Endothelial cell of umbilical vein (primary cell): ENCODE results near the gene SLC25A30.

Source experiments
- EZH2 ChIP-seq: IDR thresholded peaks from 2 replicates; pipeline ENCODE4 v1.6.1; 2012; ENCODE audit warnings: borderline replicate concordance, low read depth, mild to moderate bottlenecking, moderate library complexity, low read length, inconsistent platforms; ENCODE audit not compliant: severe bottlenecking
- FOS ChIP-seq: IDR thresholded peaks from 2 replicates; pipeline ENCODE4 v1.6.1; 2011; ENCODE audit warnings: mild to moderate bottlenecking, low read length, moderate library complexity, borderline replicate concordance; ENCODE audit not compliant: insufficient read depth
- GATA2 ChIP-seq: IDR thresholded peaks from 2 replicates; pipeline ENCODE4 v1.7.0; 2011; ENCODE audit warnings: low read depth, mild to moderate bottlenecking, moderate library complexity, mixed read lengths, low read length; ENCODE audit not compliant: insufficient read length, insufficient read depth
- MYC ChIP-seq: IDR thresholded peaks from one replicate; pipeline ENCODE4 v1.6.1; 2011; ENCODE audit warnings: mild to moderate bottlenecking, low read depth, low read length
- POLR2A ChIP-seq: IDR thresholded peaks from 2 replicates; pipeline ENCODE4 v1.6.1; 2012; ENCODE audit warnings: low read depth, mild to moderate bottlenecking, control low read depth, low read length
- POLR2AphosphoS5 ChIP-seq: IDR thresholded peaks from 2 replicates; pipeline ENCODE4 v1.6.1; 2012; ENCODE audit warnings: low read depth, mild to moderate bottlenecking, control low read depth, low read length, moderate library complexity; ENCODE audit not compliant: insufficient read depth
- TF ChIP-seq, protein P1 (sequence below), 2 donors: IDR thresholded peaks; 1 replicate in 1 of 2; 2 replicates in 1 of 2; pipeline ENCODE4 v1.5.1; 2011; ENCODE audit warnings: low read length in 2 of 2, mild to moderate bottlenecking in 2 of 2, moderate library complexity in 2 of 2, control low read depth in 1 of 2, inconsistent platforms in 1 of 2, low read depth in 1 of 2; ENCODE audit not compliant: insufficient read depth in 1 of 2; ENCODE audit errors: extremely low read depth in 1 of 2
- TF ChIP-seq, protein P2 (sequence below): IDR thresholded peaks from 2 replicates; pipeline ENCODE4 v1.6.1; 2011; ENCODE audit not compliant: insufficient read depth, insufficient read length

DNA sequence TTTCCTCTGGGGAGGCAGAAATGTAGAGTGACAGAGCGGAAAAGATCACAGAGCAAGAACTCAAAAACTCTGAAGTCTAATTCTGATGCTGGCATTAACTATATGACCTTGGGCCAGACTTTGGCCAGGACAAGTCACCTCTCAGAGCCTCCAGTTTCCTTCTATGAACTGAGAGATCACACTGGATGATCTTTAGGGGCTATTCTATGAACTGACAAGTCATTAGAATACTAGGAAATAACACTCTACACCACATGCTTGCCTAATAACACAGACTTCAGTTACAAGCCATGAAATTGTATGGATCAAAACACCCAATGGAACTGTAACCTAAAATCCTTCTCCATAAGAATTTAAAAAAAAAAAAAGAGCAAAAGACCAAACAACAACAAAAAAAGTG, 16.9 kb downstream of the SLC25A30 start:
- TF ChIP-seq, protein P1, sequence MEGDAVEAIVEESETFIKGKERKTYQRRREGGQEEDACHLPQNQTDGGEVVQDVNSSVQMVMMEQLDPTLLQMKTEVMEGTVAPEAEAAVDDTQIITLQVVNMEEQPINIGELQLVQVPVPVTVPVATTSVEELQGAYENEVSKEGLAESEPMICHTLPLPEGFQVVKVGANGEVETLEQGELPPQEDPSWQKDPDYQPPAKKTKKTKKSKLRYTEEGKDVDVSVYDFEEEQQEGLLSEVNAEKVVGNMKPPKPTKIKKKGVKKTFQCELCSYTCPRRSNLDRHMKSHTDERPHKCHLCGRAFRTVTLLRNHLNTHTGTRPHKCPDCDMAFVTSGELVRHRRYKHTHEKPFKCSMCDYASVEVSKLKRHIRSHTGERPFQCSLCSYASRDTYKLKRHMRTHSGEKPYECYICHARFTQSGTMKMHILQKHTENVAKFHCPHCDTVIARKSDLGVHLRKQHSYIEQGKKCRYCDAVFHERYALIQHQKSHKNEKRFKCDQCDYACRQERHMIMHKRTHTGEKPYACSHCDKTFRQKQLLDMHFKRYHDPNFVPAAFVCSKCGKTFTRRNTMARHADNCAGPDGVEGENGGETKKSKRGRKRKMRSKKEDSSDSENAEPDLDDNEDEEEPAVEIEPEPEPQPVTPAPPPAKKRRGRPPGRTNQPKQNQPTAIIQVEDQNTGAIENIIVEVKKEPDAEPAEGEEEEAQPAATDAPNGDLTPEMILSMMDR (IDR thresholded peaks at IDR 0.05; ENCODE audit: extremely low read depth in 1 of 2, insufficient read depth in 1 of 2, low read depth in 1 of 2, low read length in 2 of 2) = no peak
- TF ChIP-seq MYC (no peak), POLR2A (no peak), EZH2 (no peak), FOS (no peak), POLR2AphosphoS5 (no peak), GATA2 (no peak)
- TF ChIP-seq, protein P2, sequence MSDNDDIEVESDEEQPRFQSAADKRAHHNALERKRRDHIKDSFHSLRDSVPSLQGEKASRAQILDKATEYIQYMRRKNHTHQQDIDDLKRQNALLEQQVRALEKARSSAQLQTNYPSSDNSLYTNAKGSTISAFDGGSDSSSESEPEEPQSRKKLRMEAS = no peak
